ENCODE measurements around the gene DPH6.
"Not testable (repeated sequence)": the region's sequence is repeated elsewhere in the genome, so short reads cannot be mapped to it uniquely, and the experiment has no call there.

DPH6 gene, protein sequence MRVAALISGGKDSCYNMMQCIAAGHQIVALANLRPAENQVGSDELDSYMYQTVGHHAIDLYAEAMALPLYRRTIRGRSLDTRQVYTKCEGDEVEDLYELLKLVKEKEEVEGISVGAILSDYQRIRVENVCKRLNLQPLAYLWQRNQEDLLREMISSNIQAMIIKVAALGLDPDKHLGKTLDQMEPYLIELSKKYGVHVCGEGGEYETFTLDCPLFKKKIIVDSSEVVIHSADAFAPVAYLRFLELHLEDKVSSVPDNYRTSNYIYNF

GRCh38 chr15:35545824-35546510 lies at the start of gene DPH6:
TSS of gene DPH6 (minus strand) at chr15:35546165. CDS start at chr15:35546141, 24 bp downstream.
- DNase-seq (ENCODE audit: low read depth in 2 of 2) = peak; percentile 78 to 79

DNA sequence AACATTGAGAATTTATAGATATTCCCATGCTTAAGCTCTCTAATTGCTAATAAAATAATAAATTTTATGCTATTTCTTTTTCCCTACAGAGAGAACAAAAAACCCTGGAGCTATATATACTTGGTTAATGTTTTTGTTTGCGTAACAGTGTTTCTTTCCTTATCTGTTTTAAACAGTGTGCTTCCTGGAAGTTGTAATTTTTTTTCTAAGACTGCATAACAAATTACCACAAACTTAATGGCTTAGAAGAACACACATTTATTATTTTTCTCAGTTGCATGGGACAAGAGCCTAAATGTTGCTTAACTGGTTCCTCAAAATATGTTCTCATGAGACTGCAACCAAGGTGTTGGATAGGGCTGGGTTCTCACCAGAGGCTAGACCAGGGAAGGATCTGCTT lies 49.7 kb upstream of the DPH6 start:
- no peak for DNase-seq (ENCODE audit: low read depth in 2 of 2)

DNA sequence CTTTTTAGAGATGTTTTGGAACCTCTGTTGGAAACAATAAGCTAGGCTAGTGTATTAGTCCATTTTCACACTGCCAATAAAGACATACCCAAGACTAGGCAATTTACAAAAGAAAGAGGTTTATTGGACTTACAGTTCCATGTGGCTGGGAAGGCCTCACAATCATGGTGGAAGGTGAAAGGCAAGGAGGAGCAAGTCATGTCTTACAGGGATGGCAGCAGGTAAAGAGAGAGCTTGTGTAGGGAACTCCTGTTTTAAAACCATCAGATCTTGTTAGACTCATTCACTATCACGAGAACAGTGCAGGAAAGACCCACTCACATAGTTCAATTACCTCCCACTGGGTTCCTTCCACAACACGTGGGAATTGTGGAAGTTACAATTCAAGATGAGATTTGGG lies 46.0 kb upstream of the DPH6 start:
- not testable (repeated sequence) for DNase-seq (ENCODE audit: low read depth in 2 of 2)

DNA sequence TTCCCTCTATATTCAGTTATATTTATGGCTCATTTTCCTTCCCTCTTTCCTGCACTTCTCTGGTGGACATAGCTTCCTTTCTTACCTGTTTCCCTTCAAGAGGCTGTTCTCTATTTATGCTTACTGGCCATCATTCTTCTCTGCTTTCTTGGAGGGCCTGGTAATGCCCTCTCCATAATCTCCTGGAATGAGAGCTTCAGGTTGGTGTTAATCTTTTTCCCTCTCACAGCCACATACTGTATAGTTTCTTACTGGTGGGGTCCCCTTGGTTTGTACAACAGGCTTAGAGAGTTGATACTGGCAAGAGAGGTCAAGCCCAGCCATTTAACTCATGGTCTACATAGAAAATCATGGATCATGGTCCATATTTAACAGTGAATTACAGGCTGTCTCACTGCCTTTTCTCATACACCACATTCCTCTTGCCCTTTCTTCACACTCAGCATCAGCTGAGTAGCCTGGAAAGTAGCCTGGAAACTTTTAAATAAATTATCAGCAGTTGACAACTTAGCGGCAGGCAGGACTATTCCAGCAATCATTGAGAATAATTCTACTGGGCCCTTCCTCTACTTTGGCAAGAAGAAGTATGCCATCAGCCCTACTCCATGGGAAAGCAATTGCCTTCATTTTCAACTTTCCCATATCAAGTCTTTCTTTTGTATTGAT lies 38.0 kb upstream of the DPH6 start:
- DNase-seq (ENCODE audit: low read depth in 2 of 2) = no peak

GRCh38 chr15:35580606-35581005 lies 34.6 kb upstream of the DPH6 start:
- DNase-seq (ENCODE audit: low read depth in 2 of 2) = no peak

- DNase-seq (ENCODE audit: low read depth in 2 of 2) = no peak
Observed at GRCh38 chr15:35567392-35567791, 21.4 kb upstream of the DPH6 start.

- no peak for DNase-seq (ENCODE audit: low read depth in 2 of 2)
Observed at GRCh38 chr15:35566991-35567390, 21.0 kb upstream of the DPH6 start.

DNA sequence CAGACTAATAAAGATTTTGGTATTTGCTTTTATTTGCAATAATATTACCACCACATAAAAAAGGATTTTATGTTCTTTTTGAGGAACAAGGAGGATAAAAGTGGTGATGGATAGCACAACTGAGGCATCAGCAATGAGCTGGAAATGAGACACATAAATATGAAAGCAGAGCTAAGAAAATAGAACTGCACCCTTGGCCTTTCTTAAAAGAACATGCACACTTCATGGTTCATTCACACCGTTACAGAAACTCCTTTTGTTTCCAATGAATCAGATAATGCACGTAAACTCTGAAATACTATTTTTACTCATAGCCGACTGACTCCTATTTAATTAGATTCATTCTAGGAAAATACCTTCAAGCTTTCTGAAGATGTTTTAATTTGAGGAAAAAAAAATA lies 19.9 kb upstream of the DPH6 start:
- no peak for DNase-seq (ENCODE audit: low read depth in 2 of 2)

DNA sequence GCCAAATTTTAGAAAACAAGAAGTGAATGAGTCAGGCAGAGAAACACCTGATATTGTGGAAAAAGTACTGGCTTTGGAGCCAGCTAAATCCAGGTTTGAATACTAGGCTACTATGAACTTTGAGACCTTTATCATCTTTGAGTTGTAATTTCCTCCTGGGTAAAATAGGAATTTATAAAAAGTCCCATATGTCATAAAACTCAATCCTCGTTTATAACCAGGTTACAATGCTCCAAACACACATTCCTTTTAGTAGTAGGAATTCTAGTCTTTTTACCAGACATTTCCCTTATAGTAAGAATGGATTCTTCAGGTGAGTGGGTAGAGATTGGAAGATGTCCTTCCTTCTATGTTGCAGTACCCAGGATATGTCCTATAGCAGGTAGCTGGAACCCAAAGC lies 16.7 kb upstream of the DPH6 start:
- DNase-seq (ENCODE audit: low read depth in 2 of 2) = no peak

DNA sequence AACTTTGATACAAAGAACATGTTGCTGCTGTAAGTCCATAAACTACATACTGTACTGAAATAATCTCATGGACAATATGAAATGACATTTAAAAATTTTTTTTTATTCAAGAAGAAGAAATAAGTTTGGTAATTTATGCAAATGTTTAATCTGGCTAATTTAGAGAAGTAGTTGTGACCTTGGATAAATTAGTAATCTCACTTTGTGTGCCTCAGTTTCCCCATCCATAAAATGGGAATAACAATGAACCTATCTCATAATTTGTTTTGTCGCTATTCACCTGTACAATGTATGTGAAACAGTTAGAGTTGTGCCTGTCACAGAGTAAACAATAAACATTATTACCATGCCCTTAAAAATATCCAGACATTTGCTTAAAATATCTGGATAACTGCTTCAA lies 15.3 kb upstream of the DPH6 start:
- no peak for DNase-seq (ENCODE audit: low read depth in 2 of 2)

DNA sequence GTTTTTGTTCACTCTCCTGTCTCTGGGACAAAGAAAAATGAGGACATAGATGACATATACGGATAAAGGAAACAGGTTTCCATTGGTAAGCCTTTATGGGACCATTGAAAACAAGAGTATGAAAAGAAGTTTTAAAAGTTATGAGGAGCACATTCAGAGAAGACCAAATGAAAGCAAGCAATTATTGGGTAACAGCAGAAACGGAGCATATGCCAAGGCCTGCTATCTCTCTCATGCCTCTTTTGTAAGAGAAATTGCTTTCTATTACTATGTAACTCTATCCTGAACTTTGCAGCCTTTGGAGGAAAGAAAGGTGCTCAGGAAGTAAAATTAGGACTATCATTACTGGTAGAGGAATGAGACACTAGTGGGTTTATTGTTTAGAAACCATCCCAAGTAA lies 14.9 kb upstream of the DPH6 start:
- DNase-seq (ENCODE audit: low read depth in 2 of 2) = no peak

DNA sequence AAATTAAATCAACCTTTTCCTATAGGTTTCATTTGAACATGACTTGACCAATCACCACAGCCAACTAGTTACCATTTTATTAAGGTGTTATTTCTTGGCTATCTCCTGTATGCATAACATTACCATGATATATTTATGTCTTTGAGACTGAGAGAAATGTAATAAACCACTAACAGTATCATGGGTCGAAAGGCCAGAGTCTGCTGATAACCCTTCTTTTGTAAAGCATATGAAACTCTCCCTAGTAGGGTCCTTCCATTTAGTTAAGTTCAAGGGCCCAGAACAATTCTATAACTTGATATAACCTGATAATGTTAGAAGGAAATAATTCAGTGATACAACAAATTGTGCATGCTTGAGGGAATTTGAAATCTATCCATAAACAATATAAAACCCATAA lies 14.3 kb upstream of the DPH6 start:
- DNase-seq (ENCODE audit: low read depth in 2 of 2) = no peak

DNA sequence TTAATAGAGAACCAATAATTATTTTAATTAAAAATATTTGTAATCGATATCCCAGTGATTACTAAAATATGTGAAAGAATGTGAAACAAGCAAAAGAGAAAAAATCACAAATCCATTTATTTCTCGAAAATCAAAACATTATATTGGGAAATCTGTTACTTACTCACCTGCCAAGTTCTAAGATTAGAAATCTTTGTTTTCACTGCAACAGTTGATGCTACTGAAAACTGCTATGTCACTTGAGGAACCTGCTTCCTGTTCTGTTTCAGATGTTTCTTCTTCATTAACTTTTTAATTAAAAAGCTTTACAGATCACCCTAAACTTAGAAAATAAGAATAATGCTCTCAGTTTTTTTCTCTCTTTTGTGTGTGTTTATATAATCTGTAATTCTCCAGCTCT lies 13.7 kb upstream of the DPH6 start:
- DNase-seq (ENCODE audit: low read depth in 2 of 2) = no peak

DNA sequence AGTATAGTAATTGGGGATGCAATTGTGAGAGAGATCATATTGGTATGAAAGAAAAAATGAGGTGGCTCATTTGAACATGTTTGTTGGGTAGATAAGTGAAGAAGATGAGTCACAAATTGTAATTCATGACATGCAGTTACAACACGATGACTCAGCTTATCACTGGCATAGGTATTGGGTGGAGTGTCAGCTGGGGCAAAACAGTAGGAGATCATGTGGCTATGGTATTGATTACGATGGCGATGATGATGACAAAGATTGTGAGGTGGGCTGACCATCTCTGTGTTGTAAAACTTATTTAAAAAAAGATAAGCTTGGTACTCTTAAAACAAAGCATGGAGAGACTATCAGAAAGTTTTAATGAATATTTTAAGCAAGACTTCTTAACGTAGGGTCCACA lies 11.6 kb upstream of the DPH6 start:
- no peak for DNase-seq (ENCODE audit: low read depth in 2 of 2)

GRCh38 chr15:35557012-35557411 lies 11.0 kb upstream of the DPH6 start:
- no peak for DNase-seq (ENCODE audit: low read depth in 2 of 2)

- no peak for DNase-seq (ENCODE audit: low read depth in 2 of 2)
Observed at GRCh38 chr15:35555244-35555643, 9.3 kb upstream of the DPH6 start.

GRCh38 chr15:35550957-35551356 lies 5.0 kb upstream of the DPH6 start:
- no peak for DNase-seq (ENCODE audit: low read depth in 2 of 2)

GRCh38 chr15:35549567-35549966 lies 3.6 kb upstream of the DPH6 start:
- DNase-seq (ENCODE audit: low read depth in 2 of 2) = no peak

GRCh38 chr15:35548435-35548834 lies 2.5 kb upstream of the DPH6 start:
- DNase-seq (ENCODE audit: low read depth in 2 of 2) = no peak

GRCh38 chr15:35547775-35548364 lies 1.9 kb upstream of the DPH6 start:
- DNase-seq (ENCODE audit: low read depth in 2 of 2) = no peak

- DNase-seq (ENCODE audit: low read depth in 2 of 2) = no peak
Observed at GRCh38 chr15:35546511-35547381, 781 bp upstream of the DPH6 start.

DNA sequence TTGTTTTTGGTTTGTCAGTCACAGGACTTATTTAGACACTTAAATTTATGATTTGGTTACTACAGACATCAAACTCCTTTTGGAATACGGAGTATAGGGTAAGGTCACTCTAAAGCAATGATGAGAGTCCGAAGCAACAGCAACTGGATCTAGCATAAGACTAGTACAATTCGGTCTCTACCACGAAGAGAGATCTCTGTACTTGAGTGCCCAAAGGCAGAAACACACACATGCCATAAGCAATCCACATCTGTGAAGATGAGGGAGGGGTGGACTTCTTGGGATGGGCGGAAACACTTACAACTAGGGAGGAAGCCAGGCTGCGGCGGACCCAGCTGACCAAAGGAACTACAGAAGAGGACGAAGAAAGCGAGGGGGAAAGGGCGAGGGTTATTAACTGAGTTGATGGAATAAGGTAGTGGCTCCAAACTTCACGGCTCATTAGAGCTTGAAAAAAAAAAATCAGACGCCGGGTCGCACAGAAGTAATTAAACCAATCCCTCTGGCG lies 595 bp downstream of the DPH6 start:
- no peak for DNase-seq (ENCODE audit: low read depth in 2 of 2)
